GM12878 (cell line): ENCODE data around the gene IPP. TPM values are rescaled to one million over a fixed set of nuclear protein-coding genes. Genes with fewer than 3 reads are reported as not detected.
A peak's percentile ranks its signal among the peaks of the same experiment; 100 is the strongest.

ENCODE experiments used
- ATF2 ChIP-seq: IDR thresholded peaks from 2 replicates; pipeline ENCODE4 v1.6.1; 2012; ENCODE audit warnings: low read length, inconsistent platforms
- CBFB ChIP-seq: IDR thresholded peaks from 2 replicates; pipeline ENCODE4 v1.6.1; 2016; ENCODE audit warnings: antibody characterized with exemption, low read depth
- CEBPB ChIP-seq, 2 experiments: fragments of 150-350 bp in 1 of 2; IDR thresholded peaks; 2 replicates each; pipeline ENCODE4 v1.6.1; 2012 to 2014; ENCODE audit warnings: low read depth in 2 of 2, low read length in 2 of 2, borderline replicate concordance in 1 of 2, inconsistent platforms in 1 of 2
- CEBPZ ChIP-seq: fragments of 150-350 bp; IDR thresholded peaks from 2 replicates; pipeline ENCODE4 v1.6.1; 2016; ENCODE audit warnings: low read depth, low read length
- CHD2 ChIP-seq: IDR thresholded peaks from 2 replicates; pipeline ENCODE4 v1.6.1; 2011; ENCODE audit warnings: low read depth, low read length, improper control_type of control experiment, borderline replicate concordance
- IRF4 ChIP-seq: IDR thresholded peaks from 2 replicates; pipeline ENCODE4 v1.6.1; 2011; ENCODE audit warnings: low read depth, low read length
- KAT2A ChIP-seq: conservative IDR thresholded peaks from 2 replicates; pipeline ENCODE4 v1.6.1; 2011; ENCODE audit warnings: low read depth, low read length; ENCODE audit not compliant: control insufficient read depth
- NFYA ChIP-seq: IDR thresholded peaks from 2 replicates; pipeline ENCODE4 v1.6.1; 2011; ENCODE audit warnings: low read depth, mild to moderate bottlenecking, low read length, improper control_type of control experiment, borderline replicate concordance
- NR2F1 ChIP-seq: fragments of 450-650 bp; conservative IDR thresholded peaks from 2 replicates; pipeline ENCODE4 v1.6.1; 2017; ENCODE audit warnings: mild to moderate bottlenecking
- RCOR1 ChIP-seq: conservative IDR thresholded peaks from 2 replicates; pipeline ENCODE4 v1.6.1; 2012; ENCODE audit warnings: low read depth, low read length, improper control_type of control experiment
- RELB ChIP-seq: fragments of 450-650 bp; IDR thresholded peaks from 2 replicates; pipeline ENCODE4 v1.6.1; 2017; ENCODE audit warnings: low read depth, mild to moderate bottlenecking, moderate library complexity
- RUNX3 ChIP-seq: IDR thresholded peaks from 2 replicates; pipeline ENCODE4 v1.6.1; 2012; ENCODE audit warnings: low read length, inconsistent platforms
- SRF ChIP-seq, 2 experiments: IDR thresholded peaks; 2 replicates each; pipeline ENCODE4 v1.6.1; 2011; ENCODE audit warnings: low read depth in 2 of 2, low read length in 2 of 2, mild to moderate bottlenecking in 1 of 2, moderate library complexity in 1 of 2
- STAT1 ChIP-seq: fragments of 450-650 bp; conservative IDR thresholded peaks from 2 replicates; pipeline ENCODE4 v1.6.1; 2014; ENCODE audit warnings: antibody characterized with exemption, mild to moderate bottlenecking
- TCF12 ChIP-seq: IDR thresholded peaks from 2 replicates; pipeline ENCODE4 v1.6.1; 2011; ENCODE audit warnings: low read depth, mild to moderate bottlenecking, low read length
- ZNF207 ChIP-seq: fragments of 450-650 bp; IDR thresholded peaks from 2 replicates; pipeline ENCODE4 v1.6.1; 2014; ENCODE audit warnings: antibody characterized with exemption, mild to moderate bottlenecking, borderline replicate concordance
- ZNF274 ChIP-seq: IDR thresholded peaks from one replicate; pipeline ENCODE4 v1.8.0; 2011; ENCODE audit not compliant: insufficient read length, insufficient read depth
- ZNF687 ChIP-seq: fragments of 450-650 bp; IDR thresholded peaks from 2 replicates; pipeline ENCODE4 v1.6.1; 2017; ENCODE audit warnings: mild to moderate bottlenecking, moderate library complexity
- polyA plus RNA-seq, 11 experiments: library from polyadenylated mRNA; depleted of rRNA in 4 of 11; unstranded in 6 of 11; stranded (reverse) in 5 of 11; fragments of >200 nt; fragmentation: Nextera tagmentation in 4 of 11; fragmentation: Illumina TruSeq in 1 of 11; extraction: Ambion mirVana in 4 of 11; extraction: Trizol in 1 of 11; gene quantifications; 1 replicate in 1 of 11; 2 replicates in 10 of 11; pipeline versions ENCODE4 v1.2.1 to v1.2.3, GENCODE V29; 2011 to 2016; ENCODE audit warnings: inconsistent platforms in 2 of 11, missing spikeins in 2 of 11, low read depth in 1 of 11
- total RNA-seq, 4 experiments: library from RNA; depleted of rRNA in 3 of 4; stranded (reverse); fragments of >200 nt in 3 of 4; fragmentation: Illumina TruSeq in 1 of 4; extraction: Trizol in 1 of 4; gene quantifications; 2 replicates each; pipeline versions ENCODE4 v1.2.1 to v1.2.3, GENCODE V29; 2013 to 2021

IPP gene
- total and polyA plus RNA-seq, 10 of the 15 experiments (the other 5 are each of a cell fraction or from before 2014, with no cell fraction given), result 4.7 to 15.0 (median 10.4) TPM

- no peak for TF ChIP-seq ZNF274
- peak; percentile 76 for TF ChIP-seq RUNX3
- peak in 1 of 2 experiments; percentile 77; a peak in 2 of 4 replicates for TF ChIP-seq SRF (IDR thresholded peaks at IDR 0.05; ENCODE audit: low read depth in 2 of 2, low read length in 2 of 2)
- peak; percentile 56; the same call in 1 of the 2 replicates for TF ChIP-seq CHD2
- no peak for TF ChIP-seq CEBPZ
- peak; percentile 57 for TF ChIP-seq NR2F1
- no peak for TF ChIP-seq CEBPB (IDR thresholded peaks at IDR 0.05; ENCODE audit: borderline replicate concordance in 1 of 2, low read depth in 2 of 2, low read length in 2 of 2)
- TF ChIP-seq KAT2A, result no peak
- peak; percentile 80 for TF ChIP-seq IRF4
- no peak for TF ChIP-seq NFYA
- 0 out of 2 replicates have a peak, but pooled peaks have one; percentile 71 for TF ChIP-seq RCOR1
- 0 out of 2 replicates have a peak, but pooled peaks have one; percentile 77 for TF ChIP-seq ZNF687
- 0 out of 2 replicates have a peak, but pooled peaks have one; percentile 31 for TF ChIP-seq STAT1
- peak; percentile 65; the same call in 1 of the 2 replicates for TF ChIP-seq ATF2
- TF ChIP-seq CBFB, result peak; percentile 78
- peak; percentile 61; the same call in 1 of the 2 replicates for TF ChIP-seq TCF12
- TF ChIP-seq ZNF207, result peak; percentile 49; the same call in 1 of the 2 replicates
- peak; percentile 95 for TF ChIP-seq RELB
Measured at GRCh38 chr1:45687754-45688740, 62.4 kb downstream of the IPP start, which contains the start of gene TMEM69 (continued).
